ENCODE data around the gene RBM47.

GRCh38 chr4:40562208-40562607, 67.5 kb downstream of the RBM47 start:
- TF ChIP-seq MAX (IDR thresholded peaks at IDR 0.05), result no peak
- no peak for TF ChIP-seq EGR1 (IDR thresholded peaks at IDR 0.05)
- TF ChIP-seq TAF1 (IDR thresholded peaks at IDR 0.05; ENCODE audit: low read depth), result no peak
- TF ChIP-seq NFIC (IDR thresholded peaks at IDR 0.05), result no peak
- no peak for TF ChIP-seq EP300 (IDR thresholded peaks at IDR 0.05; ENCODE audit: borderline replicate concordance)
- no peak for TF ChIP-seq TCF12 (IDR thresholded peaks at IDR 0.05; ENCODE audit: low read depth)
- no peak for TF ChIP-seq CEBPB (IDR thresholded peaks at IDR 0.05)
- TF ChIP-seq YY1 (IDR thresholded peaks at IDR 0.05; ENCODE audit: low read depth), result no peak
- TF ChIP-seq REST (IDR thresholded peaks at IDR 0.05; ENCODE audit: low read depth), result no peak
